IPS-15b (cell line): ENCODE results near the gene TRIM56.
"Not testable (repeated sequence)": the region's sequence is repeated elsewhere in the genome, so short reads cannot be mapped to it uniquely, and the experiment has no call there.

Experiments used
- H3K27me3 ChIP-seq: one replicate; pipeline ENCODE4 v1.6.1; 2013; ENCODE audit warnings: low read length; ENCODE audit not compliant: control insufficient read depth, insufficient read depth
- H3K36me3 ChIP-seq: one replicate; pipeline ENCODE4 v1.6.1; 2013; ENCODE audit warnings: low read length; ENCODE audit not compliant: control insufficient read depth, insufficient read depth
- H3K4me1 ChIP-seq: one replicate; pipeline ENCODE4 v1.6.1; 2013; ENCODE audit warnings: mild to moderate bottlenecking, low read length; ENCODE audit not compliant: control insufficient read depth, insufficient read depth
- H3K4me3 ChIP-seq: one replicate; pipeline ENCODE4 v1.5.1; 2013; ENCODE audit warnings: low read depth, low read length
- H3K9ac ChIP-seq: one replicate; pipeline ENCODE4 v1.6.1; 2013; ENCODE audit warnings: low read depth, mild to moderate bottlenecking, low read length
- H3K9me3 ChIP-seq: one replicate; pipeline ENCODE4 v1.6.1; 2013; ENCODE audit warnings: mild to moderate bottlenecking, low read length; ENCODE audit not compliant: control insufficient read depth, insufficient read depth

TRIM56 gene

GRCh38 chr7:101071362-101072104, 13.7 kb upstream of the TRIM56 start:
- H3K4me3 ChIP-seq, H3K9ac ChIP-seq, H3K9me3 ChIP-seq, H3K4me1 ChIP-seq, H3K27me3 ChIP-seq, H3K36me3 ChIP-seq: not testable (repeated sequence)

DNA sequence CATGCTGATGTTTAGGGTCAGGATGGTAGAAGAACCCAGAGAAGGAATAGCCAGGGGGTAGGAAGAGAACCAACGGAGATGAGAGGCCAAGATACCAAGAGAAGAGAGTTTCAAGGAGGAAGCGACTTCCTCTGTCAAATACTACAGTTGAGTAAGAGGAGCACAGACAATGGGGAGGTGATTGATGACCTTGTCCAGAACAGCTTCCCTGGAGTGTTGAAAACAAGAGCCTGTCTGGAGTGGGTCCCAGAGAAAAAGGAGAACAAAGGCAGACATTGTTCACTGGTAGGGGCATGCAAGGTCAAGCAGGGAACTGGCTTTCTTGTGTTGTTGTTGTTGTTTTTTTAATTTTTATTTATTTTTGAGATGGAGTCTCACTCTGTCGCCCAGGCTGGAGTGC, 9.6 kb upstream of the TRIM56 start:
- Histone ChIP-seq H3K36me3 (no peaks in the 10 kb centered on the region), H3K9me3 (no peaks in the 10 kb centered on the region), H3K4me3 (no peak overlapping the region), H3K9ac (no peak overlapping the region), H3K27me3 (no peaks in the 10 kb centered on the region), H3K4me1 (no peaks in the 10 kb centered on the region)

DNA sequence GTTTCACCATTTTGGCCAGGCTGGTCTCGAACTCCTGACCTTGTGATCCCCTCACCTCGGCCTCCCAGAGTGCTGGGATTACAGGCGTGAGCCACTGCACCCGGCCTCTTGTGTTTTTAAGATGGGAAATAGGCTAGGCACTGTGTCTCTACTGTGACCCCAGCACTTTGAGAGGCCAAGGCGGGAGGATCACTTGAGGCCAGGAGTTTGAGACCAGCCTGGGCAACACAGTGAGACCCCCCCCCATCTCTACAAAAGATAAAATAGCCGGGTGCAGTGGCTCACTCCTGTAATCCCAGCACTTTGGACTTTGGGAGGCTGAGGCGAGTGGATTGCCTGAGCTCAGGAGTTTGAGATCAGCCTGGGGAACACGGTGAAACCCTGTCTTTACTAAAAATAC, 9.1 kb upstream of the TRIM56 start:
- not testable (repeated sequence) for H3K4me3 ChIP-seq, H3K9ac ChIP-seq, H3K27me3 ChIP-seq, H3K9me3 ChIP-seq, H3K36me3 ChIP-seq, H3K4me1 ChIP-seq

DNA sequence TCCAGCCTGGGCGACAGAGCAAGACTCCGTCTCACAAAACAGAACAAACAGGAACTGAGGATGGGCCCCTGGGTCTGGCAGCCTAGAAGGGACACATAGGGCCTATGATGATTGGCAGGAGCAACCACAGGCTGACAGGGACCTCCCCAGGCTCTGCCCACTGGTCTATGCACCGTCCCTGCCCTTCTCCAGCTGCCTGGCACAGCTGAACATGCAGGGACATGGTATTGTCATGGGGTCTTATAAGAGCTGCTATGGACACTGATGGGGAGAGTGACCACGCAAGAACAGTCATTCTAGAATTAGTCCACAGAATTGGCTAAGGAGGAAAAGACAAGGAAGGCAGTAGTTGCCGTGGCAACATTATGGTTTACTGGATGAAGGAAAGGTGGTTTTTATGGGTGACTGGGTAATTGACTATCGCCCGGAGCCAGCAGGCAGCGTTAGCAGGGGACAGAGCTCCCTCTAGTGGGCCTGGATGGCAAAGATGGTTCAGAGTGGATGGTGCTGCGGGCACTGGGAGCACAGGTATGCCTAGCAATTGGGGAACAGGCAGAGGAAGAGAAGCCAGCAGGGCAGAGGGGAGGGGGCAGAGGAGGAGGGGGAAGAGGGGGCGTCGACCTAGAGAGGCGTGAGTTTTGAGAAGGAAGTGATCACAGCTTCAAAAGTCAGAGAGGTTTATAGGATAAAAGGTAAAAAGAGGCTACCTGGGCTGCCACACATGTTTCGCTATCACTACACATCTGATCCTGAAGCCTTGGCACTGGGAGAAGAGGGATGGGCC, 7.8 kb upstream of the TRIM56 start:
- Histone ChIP-seq H3K4me3 (no peak overlapping the region), H3K9ac (no peak overlapping the region), H3K9me3 (no peaks in the 10 kb centered on the region), H3K27me3 (no peaks in the 10 kb centered on the region), H3K4me1 (no peaks in the 10 kb centered on the region), H3K36me3 (no peaks in the 10 kb centered on the region)

DNA sequence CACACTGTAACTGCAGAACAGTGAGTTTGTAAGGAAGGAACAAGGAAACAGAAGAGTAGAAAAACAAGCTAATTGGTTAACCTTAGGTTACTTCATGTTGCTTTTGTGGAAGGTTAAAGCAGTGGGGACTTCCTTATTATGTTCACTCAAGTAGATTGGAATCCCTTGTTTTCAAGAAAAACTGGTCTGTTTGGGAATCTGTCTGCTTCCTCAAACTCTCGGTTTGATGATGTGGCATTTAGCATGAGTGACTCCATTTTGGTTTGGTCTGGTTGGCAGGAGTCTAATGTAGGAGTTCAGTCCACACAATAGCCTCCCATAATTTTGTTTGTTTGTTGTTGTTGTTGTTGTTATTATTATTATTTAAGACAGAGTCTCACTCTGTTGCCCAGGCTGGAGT, 3.8 kb upstream of the TRIM56 start:
- Histone ChIP-seq H3K9me3 (no peaks in the 10 kb centered on the region), H3K27me3 (no peaks in the 10 kb centered on the region), H3K4me3 (no peak overlapping the region), H3K9ac (no peak overlapping the region), H3K4me1 (peaks cover 5% of the 10 kb centered on the region), H3K36me3 (no peaks in the 10 kb centered on the region)

DNA sequence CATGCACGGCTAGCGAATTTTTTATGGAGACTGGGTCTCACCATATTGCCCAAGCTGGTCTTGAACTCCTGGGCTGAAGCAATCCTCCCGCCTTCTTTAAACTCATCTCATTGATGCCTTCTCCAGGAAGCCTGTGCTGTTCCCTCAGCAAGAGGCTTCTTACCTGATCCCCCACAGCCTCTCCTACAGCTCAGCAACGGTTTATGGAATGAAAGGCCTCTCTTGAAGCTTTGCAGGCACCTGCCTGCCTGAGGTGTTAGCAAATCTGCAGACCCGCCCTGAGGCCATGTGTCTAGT, 468 bp upstream of the TRIM56 start:
- Histone ChIP-seq H3K4me1 (peaks cover 5% of the 10 kb centered on the region), H3K4me3 (no peak overlapping the region), H3K9me3 (no peaks in the 10 kb centered on the region), H3K9ac (no peak overlapping the region), H3K27me3 (no peaks in the 10 kb centered on the region), H3K36me3 (peaks cover 13% of the 10 kb centered on the region)

DNA sequence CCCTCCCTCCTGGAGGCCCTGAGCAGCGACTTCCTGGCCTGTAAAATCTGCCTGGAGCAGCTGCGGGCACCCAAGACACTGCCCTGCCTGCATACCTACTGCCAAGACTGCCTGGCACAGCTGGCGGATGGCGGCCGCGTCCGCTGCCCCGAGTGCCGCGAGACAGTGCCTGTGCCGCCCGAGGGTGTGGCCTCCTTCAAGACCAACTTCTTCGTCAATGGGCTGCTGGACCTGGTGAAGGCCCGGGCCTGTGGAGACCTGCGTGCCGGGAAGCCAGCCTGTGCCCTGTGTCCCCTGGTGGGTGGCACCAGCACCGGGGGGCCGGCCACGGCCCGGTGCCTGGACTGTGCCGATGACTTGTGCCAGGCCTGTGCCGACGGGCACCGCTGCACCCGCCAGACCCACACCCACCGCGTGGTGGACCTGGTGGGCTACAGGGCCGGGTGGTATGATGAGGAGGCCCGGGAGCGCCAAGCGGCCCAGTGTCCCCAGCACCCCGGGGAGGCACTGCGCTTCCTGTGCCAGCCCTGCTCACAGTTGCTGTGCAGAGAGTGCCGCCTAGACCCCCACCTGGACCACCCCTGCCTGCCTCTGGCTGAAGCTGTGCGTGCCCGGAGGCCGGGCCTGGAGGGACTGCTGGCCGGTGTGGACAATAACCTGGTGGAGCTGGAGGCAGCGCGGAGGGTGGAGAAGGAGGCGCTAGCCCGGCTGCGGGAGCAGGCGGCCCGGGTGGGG, 2.2 kb downstream of the TRIM56 start:
- Histone ChIP-seq H3K9me3 (no peaks in the 10 kb centered on the region), H3K9ac (no peak overlapping the region), H3K27me3 (no peaks in the 10 kb centered on the region), H3K4me3 (no peak overlapping the region), H3K4me1 (peaks cover 5% of the 10 kb centered on the region), H3K36me3 (peaks cover 19% of the 10 kb centered on the region)

DNA sequence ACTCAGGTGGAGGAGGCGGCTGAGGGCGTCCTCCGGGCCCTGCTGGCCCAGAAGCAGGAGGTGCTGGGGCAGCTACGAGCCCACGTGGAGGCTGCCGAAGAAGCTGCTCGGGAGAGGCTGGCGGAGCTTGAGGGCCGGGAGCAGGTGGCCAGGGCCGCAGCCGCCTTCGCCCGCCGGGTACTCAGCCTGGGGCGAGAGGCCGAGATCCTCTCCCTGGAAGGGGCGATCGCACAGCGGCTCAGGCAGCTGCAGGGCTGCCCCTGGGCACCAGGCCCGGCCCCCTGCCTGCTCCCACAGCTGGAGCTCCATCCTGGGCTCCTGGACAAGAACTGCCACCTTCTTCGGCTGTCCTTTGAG, 2.8 kb downstream of the TRIM56 start:
- Histone ChIP-seq H3K9ac (no peak overlapping the region), H3K36me3 (peaks cover 19% of the 10 kb centered on the region), H3K4me1 (peaks cover 5% of the 10 kb centered on the region), H3K9me3 (no peaks in the 10 kb centered on the region), H3K4me3 (no peak overlapping the region), H3K27me3 (no peaks in the 10 kb centered on the region)

DNA sequence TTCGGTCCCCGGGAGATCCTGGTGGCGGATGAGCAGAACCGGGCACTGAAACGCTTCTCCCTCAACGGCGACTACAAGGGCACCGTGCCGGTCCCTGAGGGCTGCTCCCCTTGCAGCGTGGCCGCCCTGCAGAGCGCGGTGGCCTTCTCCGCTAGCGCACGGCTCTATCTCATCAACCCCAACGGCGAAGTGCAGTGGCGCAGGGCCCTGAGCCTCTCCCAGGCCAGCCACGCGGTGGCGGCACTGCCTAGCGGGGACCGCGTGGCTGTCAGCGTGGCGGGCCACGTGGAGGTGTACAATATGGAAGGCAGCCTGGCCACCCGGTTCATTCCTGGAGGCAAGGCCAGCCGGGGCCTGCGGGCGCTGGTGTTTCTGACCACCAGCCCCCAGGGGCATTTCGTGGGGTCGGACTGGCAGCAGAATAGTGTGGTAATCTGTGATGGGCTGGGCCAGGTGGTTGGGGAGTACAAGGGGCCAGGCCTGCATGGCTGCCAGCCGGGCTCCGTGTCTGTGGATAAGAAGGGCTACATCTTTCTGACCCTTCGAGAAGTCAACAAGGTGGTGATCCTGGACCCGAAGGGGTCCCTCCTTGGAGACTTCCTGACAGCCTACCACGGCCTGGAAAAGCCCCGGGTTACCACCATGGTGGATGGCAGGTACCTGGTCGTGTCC, 3.7 kb downstream of the TRIM56 start:
- no peaks in the 10 kb centered on the region for H3K9me3 ChIP-seq
- no peak overlapping the region for H3K9ac ChIP-seq
- peaks cover 19% of the 10 kb centered on the region for H3K36me3 ChIP-seq
- no peaks in the 10 kb centered on the region for H3K27me3 ChIP-seq
- no peak overlapping the region for H3K4me3 ChIP-seq
- peaks cover 5% of the 10 kb centered on the region for H3K4me1 ChIP-seq

DNA sequence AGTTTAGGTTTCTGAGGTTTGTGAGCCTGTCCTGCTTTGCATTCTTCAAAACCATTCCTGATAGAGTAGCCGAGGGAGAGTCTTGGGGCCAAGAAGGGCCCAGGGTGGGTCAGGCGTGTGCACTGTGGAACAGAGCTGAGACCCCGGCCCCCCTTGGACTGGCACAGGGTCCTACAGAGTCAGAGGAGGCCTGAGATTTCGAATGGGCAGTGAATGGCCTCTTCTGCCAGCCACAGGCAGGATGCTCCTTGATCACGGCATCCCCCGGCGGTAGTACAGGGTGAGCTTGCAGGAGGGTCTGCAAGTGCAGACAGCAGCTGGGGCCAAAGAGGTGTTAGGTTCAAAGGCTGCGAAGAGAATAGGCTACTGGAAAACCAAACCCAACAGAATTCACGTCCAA, 4.6 kb downstream of the TRIM56 start:
- H3K9ac ChIP-seq = no peak overlapping the region

GRCh38 chr7:101092266-101092905, 7.1 kb downstream of the TRIM56 start:
- H3K9ac ChIP-seq, H3K27me3 ChIP-seq, H3K4me3 ChIP-seq, H3K9me3 ChIP-seq, H3K4me1 ChIP-seq: not testable (repeated sequence)
- H3K36me3 ChIP-seq = peaks cover 16% of the 10 kb centered on the region

More for the DNA sequence above, 4.6 kb downstream of the TRIM56 start:
- H3K4me3 ChIP-seq = no peak overlapping the region
- peaks cover 2% of the 10 kb centered on the region for H3K4me1 ChIP-seq
- no peaks in the 10 kb centered on the region for H3K9me3 ChIP-seq
- H3K36me3 ChIP-seq = peaks cover 19% of the 10 kb centered on the region
- H3K27me3 ChIP-seq = no peaks in the 10 kb centered on the region
